Duodenal mucosa (tissue), 2 donors: Measurements from ENCODE around the gene THTPA.

Experiments used
- H3K27ac ChIP-seq: one replicate; pipeline ENCODE4 v1.7.0; 2013; ENCODE audit warnings: low read depth, low read length
- H3K27me3 ChIP-seq, 2 donors: one replicate each; pipeline ENCODE4 v1.7.0; 2013; ENCODE audit warnings: low read length in 2 of 2, control low read depth in 1 of 2; ENCODE audit not compliant: insufficient read depth in 2 of 2, control insufficient read depth in 1 of 2
- H3K36me3 ChIP-seq, 2 donors: one replicate each; pipeline ENCODE4 v1.7.0; 2013; ENCODE audit warnings: low read length in 2 of 2, control low read depth in 1 of 2; ENCODE audit not compliant: insufficient read depth in 2 of 2, control insufficient read depth in 1 of 2
- H3K4me1 ChIP-seq, 2 donors: one replicate each; pipeline ENCODE4 v1.7.0; 2013; ENCODE audit warnings: low read length in 2 of 2, control low read depth in 1 of 2; ENCODE audit not compliant: insufficient read depth in 2 of 2, control insufficient read depth in 1 of 2
- H3K4me3 ChIP-seq, 2 donors: one replicate each; pipeline ENCODE4 v1.7.0; 2013; ENCODE audit warnings: low read length in 2 of 2, low read depth in 1 of 2
- H3K9ac ChIP-seq, 2 donors: one replicate each; pipeline ENCODE4 v1.7.0; 2013; ENCODE audit warnings: low read length in 2 of 2, low read depth in 1 of 2
- H3K9me3 ChIP-seq, 2 donors: one replicate each; pipeline ENCODE4 v1.7.0; 2013; ENCODE audit warnings: low read length in 2 of 2, control low read depth in 1 of 2; ENCODE audit not compliant: control insufficient read depth in 1 of 2

THTPA gene

DNA sequence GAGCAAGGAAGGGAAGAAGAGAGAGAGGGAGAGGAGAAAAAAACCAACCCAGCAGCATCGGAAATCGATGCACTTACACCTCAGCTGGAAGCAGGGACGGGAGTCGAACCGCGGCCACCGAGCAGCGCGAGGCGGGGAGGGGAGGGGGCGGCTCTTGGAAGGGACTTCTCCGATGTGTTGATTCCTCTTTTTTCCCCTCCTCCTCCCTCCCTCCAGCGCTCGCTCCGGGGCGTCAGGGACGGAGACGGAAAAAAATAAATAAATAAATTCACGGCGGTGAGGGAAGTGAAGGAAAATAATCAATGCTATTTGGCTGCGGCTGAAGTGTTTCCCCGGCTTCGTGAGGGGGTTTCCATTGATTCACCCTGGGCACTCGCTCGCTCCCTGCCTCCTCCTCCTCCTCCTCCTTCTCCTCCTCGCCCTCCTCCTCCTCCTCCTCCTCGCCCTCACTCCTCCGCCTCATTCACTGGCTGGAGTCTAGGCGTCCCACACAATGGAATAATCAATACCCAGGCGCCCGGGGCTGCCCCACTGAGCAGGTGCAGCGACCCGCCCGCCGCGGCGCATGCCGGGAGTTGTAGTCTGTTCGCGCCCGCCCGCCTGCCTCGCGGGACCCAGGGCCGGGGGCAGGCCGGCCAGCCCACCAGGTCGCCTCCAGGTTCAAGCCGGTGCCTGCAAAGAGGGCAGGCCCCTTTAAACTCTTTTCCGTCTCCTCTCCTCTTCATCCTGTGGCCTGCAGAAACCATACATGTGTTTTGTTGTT, 4.6 kb upstream of the THTPA start, which contains the start of gene ZFHX2:
Gene ZFHX2 (minus strand): TSS at position 500 of the 763 bp plus-strand sequence. CDS start 16,440 bp downstream, outside the sequence.
- H3K27me3 ChIP-seq = no peaks in the 10 kb centered on the region
- H3K4me3 ChIP-seq = peak within 1 kb of the TSS; percentile 88 to 91
- no peak within 1 kb of the TSS for H3K27ac ChIP-seq
- peaks cover 10 to 15% of the 10 kb centered on the region in 2 donors for H3K4me1 ChIP-seq
- H3K36me3 ChIP-seq = no peaks in the 10 kb centered on the region
- no peaks in the 10 kb centered on the region for H3K9me3 ChIP-seq
- peak within 1 kb of the TSS; percentile 68 to 69 for H3K9ac ChIP-seq

DNA sequence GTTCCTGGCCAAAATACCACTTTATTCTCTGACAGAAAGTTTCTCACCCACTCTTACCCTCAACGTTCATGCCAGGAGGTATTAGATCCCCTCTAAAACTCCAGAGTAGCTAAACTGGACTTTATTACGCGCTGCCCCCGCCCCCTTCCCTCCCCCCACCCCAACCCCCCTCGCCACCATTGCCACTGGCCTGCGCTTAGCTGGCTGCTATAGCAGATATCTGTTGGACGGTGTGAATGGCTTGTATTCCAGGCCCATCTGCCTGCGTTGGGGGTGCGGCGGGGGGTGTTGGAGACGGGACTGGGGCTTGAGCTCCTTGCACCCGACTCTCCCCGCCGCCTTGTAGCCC, 564 bp upstream of the THTPA start:
- Histone ChIP-seq H3K36me3 (peaks cover 16 to 21% of the 10 kb centered on the region in 2 donors), H3K4me3 (peak overlapping the region; percentile 91 to 93), H3K27ac (peak overlapping the region; percentile 92), H3K9ac (peak overlapping the region in 1 of 2 donors; percentile 92), H3K9me3 (no peaks in the 10 kb centered on the region), H3K4me1 (peaks cover 18 to 29% of the 10 kb centered on the region in 2 donors), H3K27me3 (no peaks in the 10 kb centered on the region)

DNA sequence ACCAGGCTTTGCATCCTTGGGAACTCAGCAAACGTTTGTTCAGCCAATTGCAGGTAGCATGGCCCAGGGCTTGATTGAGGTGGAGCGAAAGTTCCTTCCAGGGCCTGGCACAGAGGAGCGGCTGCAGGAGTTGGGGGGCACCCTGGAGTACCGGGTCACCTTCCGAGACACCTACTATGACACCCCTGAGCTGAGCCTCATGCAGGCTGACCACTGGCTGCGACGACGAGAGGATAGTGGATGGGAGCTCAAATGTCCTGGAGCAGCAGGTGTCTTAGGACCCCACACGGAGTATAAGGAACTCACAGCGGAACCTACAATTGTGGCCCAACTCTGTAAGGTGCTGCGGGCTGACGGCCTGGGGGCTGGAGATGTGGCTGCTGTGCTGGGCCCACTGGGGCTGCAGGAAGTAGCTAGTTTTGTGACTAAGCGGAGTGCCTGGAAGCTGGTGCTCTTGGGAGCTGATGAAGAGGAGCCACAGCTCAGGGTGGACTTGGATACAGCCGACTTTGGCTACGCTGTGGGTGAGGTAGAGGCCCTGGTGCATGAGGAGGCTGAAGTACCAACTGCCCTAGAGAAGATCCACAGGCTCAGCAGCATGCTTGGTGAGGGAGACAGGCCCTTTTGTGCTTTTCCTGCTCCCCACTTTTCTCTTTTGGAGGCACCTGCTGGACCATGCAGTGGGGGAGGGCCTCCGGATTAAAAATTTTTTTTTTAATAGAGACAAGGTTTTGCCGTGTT, 799 bp downstream of the THTPA start:
- Histone ChIP-seq H3K36me3 (peaks cover 20 to 34% of the 10 kb centered on the region in 2 donors), H3K27ac (peak overlapping the region; percentile 92), H3K9me3 (no peaks in the 10 kb centered on the region), H3K4me3 (peak overlapping the region; percentile 91 to 93), H3K9ac (peak overlapping the region; percentile 92 to 96), H3K4me1 (peaks cover 17 to 25% of the 10 kb centered on the region in 2 donors), H3K27me3 (no peaks in the 10 kb centered on the region)

DNA sequence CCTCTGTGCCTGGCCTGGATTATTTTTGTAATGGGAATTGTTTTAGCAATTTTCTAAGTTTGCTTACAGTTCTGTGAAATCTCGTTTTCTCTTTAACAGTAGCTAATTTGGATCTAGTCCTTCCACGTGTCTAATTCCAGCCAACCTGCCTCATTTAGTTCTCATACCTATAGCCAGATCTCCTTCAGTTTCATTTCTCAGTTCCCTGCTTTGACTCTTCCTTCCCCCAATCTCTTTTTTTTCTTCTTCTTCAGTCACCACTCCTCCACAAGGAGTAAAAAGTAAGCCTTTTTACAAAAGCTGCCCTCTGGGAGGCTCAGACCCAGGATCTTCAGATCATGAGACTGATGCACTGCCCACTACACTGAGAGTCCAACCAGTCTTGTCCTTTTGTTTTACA, 1.4 kb downstream of the THTPA start:
- H3K27ac ChIP-seq = no peak overlapping the region
- peak overlapping the region in 1 of 2 donors; percentile 92 for H3K9ac ChIP-seq
- peaks cover 25 to 40% of the 10 kb centered on the region in 2 donors for H3K36me3 ChIP-seq
- no peaks in the 10 kb centered on the region for H3K9me3 ChIP-seq
- peaks cover 17 to 25% of the 10 kb centered on the region in 2 donors for H3K4me1 ChIP-seq
- H3K27me3 ChIP-seq = no peaks in the 10 kb centered on the region
- H3K4me3 ChIP-seq = peak overlapping the region in 1 of 2 donors; percentile 91

DNA sequence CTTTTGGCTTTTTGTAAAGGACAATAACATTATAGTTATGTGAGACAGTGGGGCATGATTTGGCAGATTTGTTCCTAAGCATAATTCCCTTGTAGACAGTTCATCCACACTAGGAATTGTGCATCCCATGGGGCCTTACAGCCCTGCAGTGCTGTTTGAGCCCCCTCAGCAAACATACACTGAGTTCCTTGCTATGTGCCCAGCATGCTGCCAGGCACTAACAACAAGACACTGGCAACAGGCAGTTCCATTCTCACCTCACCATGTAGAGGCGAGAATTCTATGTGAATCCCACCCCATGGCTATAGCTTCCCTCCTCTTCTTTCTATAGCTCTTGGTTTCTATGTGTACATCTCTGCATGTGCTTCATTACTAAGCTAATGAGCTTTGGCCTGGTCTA, 1.9 kb downstream of the THTPA start:
- no peaks in the 10 kb centered on the region for H3K27me3 ChIP-seq
- H3K4me3 ChIP-seq = no peak overlapping the region
- no peak overlapping the region for H3K9ac ChIP-seq
- H3K36me3 ChIP-seq = peaks cover 25 to 40% of the 10 kb centered on the region in 2 donors
- peaks cover 17 to 25% of the 10 kb centered on the region in 2 donors for H3K4me1 ChIP-seq
- H3K9me3 ChIP-seq = no peaks in the 10 kb centered on the region
- H3K27ac ChIP-seq = no peak overlapping the region

DNA sequence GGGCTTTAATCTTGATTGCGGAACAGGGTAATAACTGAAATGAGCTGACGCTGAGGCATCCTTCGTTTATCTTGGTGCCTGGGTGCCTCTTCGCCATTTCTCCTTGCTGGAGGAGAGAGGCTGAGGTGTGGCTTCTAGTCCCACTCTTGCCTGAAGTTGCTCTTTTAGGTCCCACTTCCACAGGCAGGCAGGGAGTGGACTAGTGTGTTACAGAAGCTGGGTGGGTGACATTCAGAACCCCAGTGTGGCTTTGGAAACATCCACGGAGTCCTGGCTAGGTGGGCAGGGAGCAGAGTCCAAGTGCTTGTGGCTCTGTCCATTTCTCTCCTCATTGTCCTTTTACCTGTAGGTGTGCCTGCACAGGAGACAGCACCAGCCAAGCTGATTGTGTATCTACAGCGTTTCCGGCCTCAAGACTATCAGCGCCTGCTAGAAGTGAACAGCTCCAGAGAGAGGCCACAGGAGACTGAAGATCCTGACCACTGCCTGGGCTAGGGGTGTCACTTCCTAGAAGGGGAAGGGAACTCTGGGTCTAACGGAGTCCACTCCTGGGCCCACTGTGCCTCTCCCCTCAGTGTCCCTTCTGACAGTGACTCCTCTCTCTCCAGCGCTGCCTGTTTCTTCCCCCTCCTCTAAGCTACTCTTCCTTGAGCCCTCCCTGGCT, 2.4 kb downstream of the THTPA start:
- Histone ChIP-seq H3K27me3 (no peaks in the 10 kb centered on the region), H3K4me3 (no peak overlapping the region), H3K9me3 (no peaks in the 10 kb centered on the region), H3K4me1 (peaks cover 17 to 25% of the 10 kb centered on the region in 2 donors), H3K27ac (no peak overlapping the region), H3K9ac (no peak overlapping the region), H3K36me3 (peaks cover 25 to 43% of the 10 kb centered on the region in 2 donors)

DNA sequence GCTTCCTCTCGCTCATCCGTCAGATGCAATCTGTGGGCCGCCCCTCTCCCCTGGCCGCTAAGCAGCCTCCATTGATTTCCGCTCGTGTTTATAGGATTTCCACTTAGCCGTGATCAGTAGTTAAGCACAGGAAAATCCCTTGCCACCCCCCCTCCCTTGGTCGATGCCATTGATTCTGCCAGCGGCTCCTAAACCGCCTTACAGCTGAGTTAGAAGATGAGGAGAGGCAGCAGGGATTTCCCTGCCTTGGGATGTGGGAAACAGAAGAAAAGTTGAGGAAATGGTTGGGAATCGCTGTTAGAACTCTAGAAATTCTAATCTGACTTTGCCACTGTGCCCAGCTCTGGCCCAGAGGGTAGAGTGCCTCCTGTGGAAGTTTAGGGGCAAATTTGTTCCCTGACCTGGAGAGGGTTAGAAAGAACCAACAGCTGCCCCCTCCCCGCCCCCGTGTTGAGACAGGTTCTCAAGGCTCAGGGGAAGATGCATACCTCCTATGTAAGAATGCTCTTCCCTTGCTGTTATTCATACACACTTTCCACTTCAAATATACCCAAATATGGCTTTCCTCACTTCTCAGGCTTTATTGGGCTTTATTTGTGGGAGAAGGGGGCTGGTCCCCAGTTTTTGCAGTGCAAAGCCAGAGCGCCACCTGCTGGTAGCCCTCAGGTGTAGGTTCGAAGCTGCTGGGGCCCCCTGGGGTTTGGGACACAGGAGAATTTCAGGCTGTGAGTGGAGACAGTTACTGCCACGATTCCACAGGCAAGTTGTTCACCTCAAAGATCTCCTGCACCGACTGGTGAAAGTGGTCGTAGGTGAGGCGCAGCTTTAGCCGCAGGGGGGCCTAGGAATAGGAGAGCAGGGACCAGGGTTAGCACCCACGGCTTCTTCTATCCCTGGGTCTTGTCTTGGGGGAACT, 3.2 kb downstream of the THTPA start:
- H3K27ac ChIP-seq = no peak overlapping the region
- no peaks in the 10 kb centered on the region for H3K9me3 ChIP-seq
- H3K9ac ChIP-seq = no peak overlapping the region
- H3K4me3 ChIP-seq = no peak overlapping the region
- peaks cover 17 to 25% of the 10 kb centered on the region in 2 donors for H3K4me1 ChIP-seq
- H3K27me3 ChIP-seq = no peaks in the 10 kb centered on the region
- peaks cover 25 to 51% of the 10 kb centered on the region in 2 donors for H3K36me3 ChIP-seq

DNA sequence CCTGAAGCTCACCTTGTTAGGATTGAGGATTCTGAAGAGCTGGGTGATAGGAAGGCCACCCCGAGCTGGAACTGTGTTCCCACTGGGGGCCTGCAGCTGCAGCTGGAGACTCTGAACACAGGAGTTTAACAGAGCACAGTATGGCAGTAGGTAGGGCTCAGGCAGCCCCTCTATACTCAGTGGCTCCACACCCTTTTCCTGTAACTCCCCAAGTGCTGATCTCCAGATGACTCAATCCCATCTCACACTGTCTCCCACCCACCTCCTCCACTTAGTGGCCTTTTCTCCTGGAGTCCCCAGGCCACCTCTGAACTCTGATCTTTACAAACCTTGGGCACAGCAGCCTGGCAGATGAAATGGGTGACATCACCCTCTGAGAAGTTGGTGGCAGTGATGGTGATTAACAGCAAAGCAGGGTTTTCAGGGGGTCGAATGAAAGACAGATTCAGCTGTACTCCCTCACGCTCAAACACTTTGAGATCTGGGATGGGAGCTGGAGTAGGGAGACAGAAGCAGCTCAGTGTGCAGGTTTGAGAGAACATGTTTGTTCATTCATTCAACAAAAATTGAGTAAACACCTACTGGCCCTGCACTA, 4.0 kb downstream of the THTPA start:
- Histone ChIP-seq H3K27ac (no peak overlapping the region), H3K9me3 (no peaks in the 10 kb centered on the region), H3K4me3 (no peak overlapping the region), H3K4me1 (peaks cover 17 to 25% of the 10 kb centered on the region in 2 donors), H3K36me3 (peaks cover 29 to 59% of the 10 kb centered on the region in 2 donors), H3K27me3 (no peaks in the 10 kb centered on the region), H3K9ac (no peak overlapping the region)

DNA sequence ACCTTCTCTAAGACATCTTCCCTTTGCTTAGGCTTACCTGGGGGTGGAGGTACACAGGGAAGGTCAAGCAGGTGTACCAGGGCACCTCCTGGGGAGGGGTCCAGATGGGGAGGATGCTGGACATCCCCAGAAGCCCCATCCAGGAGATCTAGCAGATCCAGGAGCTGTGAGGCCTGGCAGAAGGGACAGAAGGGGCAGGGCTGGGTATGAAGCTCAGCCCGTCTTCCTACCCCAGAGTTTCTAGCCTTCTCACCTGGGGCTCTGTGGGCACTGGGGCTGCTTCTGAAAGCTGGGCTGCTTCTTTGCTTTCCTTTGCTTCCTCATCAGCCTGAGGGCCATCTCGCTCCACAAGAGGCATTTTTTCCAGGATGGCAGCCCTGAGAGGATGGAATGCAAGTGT, 5.2 kb downstream of the THTPA start:
- H3K4me3 ChIP-seq = no peak overlapping the region
- no peak overlapping the region for H3K27ac ChIP-seq
- peaks cover 30 to 71% of the 10 kb centered on the region in 2 donors for H3K36me3 ChIP-seq
- H3K9me3 ChIP-seq = no peaks in the 10 kb centered on the region
- H3K4me1 ChIP-seq = peaks cover 17 to 27% of the 10 kb centered on the region in 2 donors
- no peaks in the 10 kb centered on the region for H3K27me3 ChIP-seq
- H3K9ac ChIP-seq = no peak overlapping the region
